NT2/D1 (cell line): ENCODE measurements around the gene SLC10A6.

Experiments
- SUZ12 ChIP-seq: IDR thresholded peaks from 2 replicates; pipeline ENCODE4 v1.6.1; 2011; ENCODE audit not compliant: insufficient read length, insufficient read depth; ENCODE audit errors: extremely low read depth
- YY1 ChIP-seq: IDR thresholded peaks from 2 replicates; pipeline ENCODE4 v1.6.1; 2011; ENCODE audit not compliant: insufficient read length, insufficient read depth

GRCh38 chr4:86853209-86853608 lies 4.0 kb upstream of the SLC10A6 start:
- TF ChIP-seq YY1 (no peak), SUZ12 (no peak)
